Trophoblast cell (in vitro differentiated cells and primary cell): ENCODE results near the gene TRMT2A.
A peak's percentile ranks its signal among the peaks of the same experiment; 100 is the strongest.

ENCODE experiments used
- DNase-seq, 2 donors: peaks; one replicate each; pipeline ENCODE4 v3.0.0-alpha.2; 2016
- H2AFZ ChIP-seq: 2 replicates; pipeline ENCODE4 v1.6.1; 2013; ENCODE audit warnings: low read length, moderate library complexity, mild to moderate bottlenecking; ENCODE audit not compliant: insufficient read depth, poor library complexity
- H2AK5ac ChIP-seq: 2 replicates; pipeline ENCODE4 v1.6.1; 2013; ENCODE audit warnings: mild to moderate bottlenecking, low read length
- H2BK120ac ChIP-seq: 2 replicates; pipeline ENCODE4 v1.6.1; 2013; ENCODE audit warnings: low read length, mild to moderate bottlenecking, moderate library complexity; ENCODE audit not compliant: insufficient read depth, poor library complexity
- H2BK12ac ChIP-seq: 2 replicates; pipeline ENCODE4 v1.6.1; 2013; ENCODE audit warnings: mild to moderate bottlenecking, low read length, moderate library complexity
- H2BK5ac ChIP-seq: 2 replicates; pipeline ENCODE4 v1.6.1; 2013; ENCODE audit warnings: low read length, low read depth, moderate library complexity, mild to moderate bottlenecking; ENCODE audit not compliant: poor library complexity
- H3K14ac ChIP-seq: 2 replicates; pipeline ENCODE4 v1.6.1; 2013; ENCODE audit warnings: mild to moderate bottlenecking, low read length
- H3K18ac ChIP-seq: 2 replicates; pipeline ENCODE4 v1.6.1; 2013; ENCODE audit warnings: mild to moderate bottlenecking, low read length
- H3K23ac ChIP-seq: 2 replicates; pipeline ENCODE4 v1.6.1; 2013; ENCODE audit warnings: low read length
- H3K27ac ChIP-seq: 2 replicates; pipeline ENCODE4 v1.5.1; 2013; ENCODE audit warnings: low read depth, mild to moderate bottlenecking, inconsistent platforms, low read length, moderate library complexity
- H3K27me3 ChIP-seq: 2 replicates; pipeline ENCODE4 v1.6.1; 2013; ENCODE audit warnings: inconsistent platforms, mild to moderate bottlenecking, low read length, moderate library complexity; ENCODE audit not compliant: insufficient read depth
- H3K36me3 ChIP-seq, 2 experiments: 1 replicate in 1 of 2; 2 replicates in 1 of 2; pipeline ENCODE4 v1.6.1; 2013; ENCODE audit warnings: low read length in 2 of 2, mild to moderate bottlenecking in 2 of 2, moderate library complexity in 1 of 2; ENCODE audit not compliant: insufficient read depth in 2 of 2, control insufficient read depth in 1 of 2
- H3K4ac ChIP-seq: 2 replicates; pipeline ENCODE4 v1.6.1; 2013; ENCODE audit warnings: low read depth, mild to moderate bottlenecking, low read length, moderate library complexity
- H3K4me1 ChIP-seq, 2 experiments: 1 replicate in 1 of 2; 2 replicates in 1 of 2; pipeline ENCODE4 v1.6.1; 2013; ENCODE audit warnings: low read length in 2 of 2, mild to moderate bottlenecking in 2 of 2, moderate library complexity in 1 of 2; ENCODE audit not compliant: insufficient read depth in 2 of 2, control insufficient read depth in 1 of 2
- H3K4me2 ChIP-seq: 2 replicates; pipeline ENCODE4 v1.6.1; 2013; ENCODE audit warnings: inconsistent platforms, mild to moderate bottlenecking, low read length, moderate library complexity
- H3K4me3 ChIP-seq: 2 replicates; pipeline ENCODE4 v1.5.1; 2013; ENCODE audit warnings: mild to moderate bottlenecking, low read depth, low read length, inconsistent platforms
- H3K79me1 ChIP-seq: one replicate; pipeline ENCODE4 v1.6.1; 2013; ENCODE audit warnings: low read length
- H3K79me2 ChIP-seq: 2 replicates; pipeline ENCODE4 v1.6.1; 2013; ENCODE audit warnings: low read length, mild to moderate bottlenecking; ENCODE audit not compliant: control insufficient read depth, insufficient read depth, poor library complexity
- H3K9ac ChIP-seq: 2 replicates; pipeline ENCODE4 v1.6.1; 2013; ENCODE audit warnings: mild to moderate bottlenecking, low read length
- H3K9me3 ChIP-seq: 2 replicates; pipeline ENCODE4 v1.6.1; 2013; ENCODE audit warnings: low read depth, mild to moderate bottlenecking, control low read depth, inconsistent platforms, low read length; ENCODE audit not compliant: insufficient read depth
- H4K12ac ChIP-seq: 2 replicates; pipeline ENCODE4 v1.6.1; 2013; ENCODE audit warnings: low read depth, mild to moderate bottlenecking, low read length, moderate library complexity
- H4K8ac ChIP-seq: 2 replicates; pipeline ENCODE4 v1.6.1; 2013; ENCODE audit warnings: low read depth, mild to moderate bottlenecking, low read length, moderate library complexity
- H4K91ac ChIP-seq: one replicate; pipeline ENCODE4 v1.6.1; 2013; ENCODE audit warnings: low read depth, mild to moderate bottlenecking, low read length, moderate library complexity
- WGBS: extraction: QIAGEN DNeasy Blood & Tissue Kit; methylation state at CpG from one replicate; pipeline ENCODE4 v1.1.7; 2013; ENCODE audit warnings: missing lambda C conversion rate; ENCODE audit not compliant: insufficient read length, insufficient coverage; ENCODE audit errors: extremely low coverage; 5-methylcytosine and 5-hydroxymethylcytosine counted together

TRMT2A gene

DNA sequence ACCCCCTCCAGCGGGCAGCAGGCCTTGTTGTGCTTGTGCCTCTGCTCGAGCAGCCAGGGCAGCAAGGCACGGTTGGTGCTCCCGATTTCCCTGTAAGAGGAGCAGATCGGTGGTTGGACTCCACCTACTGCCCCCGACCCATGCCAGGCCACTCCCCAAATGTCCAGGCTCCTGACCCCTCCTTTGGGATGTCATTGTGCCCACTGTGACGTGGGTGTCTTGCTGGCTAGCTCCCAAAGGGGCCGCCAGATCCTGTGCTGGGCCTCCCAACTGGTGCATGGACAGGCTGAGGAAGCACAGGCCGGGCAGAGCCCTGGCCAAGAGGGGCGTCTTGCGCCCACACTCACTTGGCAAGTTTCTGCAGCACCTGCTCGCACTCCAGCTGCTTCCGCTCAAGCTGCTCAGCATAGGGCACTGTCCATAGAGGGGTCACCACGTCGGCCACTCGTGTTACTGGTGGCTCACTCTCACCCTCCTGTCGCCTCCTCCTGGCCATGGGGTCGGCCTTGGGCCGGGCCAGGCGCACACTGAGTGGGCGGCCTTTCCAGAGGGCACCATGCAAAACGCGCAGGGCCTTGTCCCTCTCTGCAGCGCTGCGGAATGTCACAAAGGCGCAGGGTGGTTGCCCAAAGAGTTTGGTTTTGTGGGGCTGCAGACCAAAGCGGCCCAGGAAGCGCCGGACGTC is 1.2 kb downstream of the TRMT2A start, which contains the start of gene RANBP1:
RANBP1 (plus strand) TSS at position 414 of the 685 bp plus-strand sequence; CDS start at position 495, 81 bp downstream.
- DNase-seq = no peak
- peak within 1 kb of the TSS; percentile 68 for H3K4me2 ChIP-seq
- H2AK5ac ChIP-seq = peak within 1 kb of the TSS; percentile 82
- no peak within 1 kb of the TSS for H3K23ac ChIP-seq
- H3K79me2 ChIP-seq = peaks cover 17% of the 10 kb centered on the region
- H3K14ac ChIP-seq = peak within 1 kb of the TSS; percentile 93
- peak within 1 kb of the TSS; percentile 32 for H2BK5ac ChIP-seq
- H2AFZ ChIP-seq = peak within 1 kb of the TSS; percentile 47
- no CpG with 5 or more reads among the region's 30 CpGs for WGBS
- no peaks in the 10 kb centered on the region for H3K9me3 ChIP-seq
- peak within 1 kb of the TSS; percentile 93 for H4K8ac ChIP-seq
- H3K4me3 ChIP-seq = peak within 1 kb of the TSS; percentile 89
- H3K18ac ChIP-seq = peak within 1 kb of the TSS; percentile 73
- H3K36me3 ChIP-seq = peaks cover 69 to 74% of the 10 kb centered on the region in 2 experiments
- peak within 1 kb of the TSS; percentile 75 for H2BK120ac ChIP-seq
- H4K91ac ChIP-seq = peak within 1 kb of the TSS; percentile 85
- H3K27ac ChIP-seq = peak within 1 kb of the TSS; percentile 28
- no peak within 1 kb of the TSS for H2BK12ac ChIP-seq
- H4K12ac ChIP-seq = peak within 1 kb of the TSS; percentile 84
- H3K4ac ChIP-seq = peak within 1 kb of the TSS; percentile 85
- peak within 1 kb of the TSS; percentile 83 for H3K9ac ChIP-seq
- peaks cover 12% of the 10 kb centered on the region for H3K79me1 ChIP-seq
- peaks cover 4 to 9% of the 10 kb centered on the region in 2 experiments for H3K4me1 ChIP-seq
- no peaks in the 10 kb centered on the region for H3K27me3 ChIP-seq

DNA sequence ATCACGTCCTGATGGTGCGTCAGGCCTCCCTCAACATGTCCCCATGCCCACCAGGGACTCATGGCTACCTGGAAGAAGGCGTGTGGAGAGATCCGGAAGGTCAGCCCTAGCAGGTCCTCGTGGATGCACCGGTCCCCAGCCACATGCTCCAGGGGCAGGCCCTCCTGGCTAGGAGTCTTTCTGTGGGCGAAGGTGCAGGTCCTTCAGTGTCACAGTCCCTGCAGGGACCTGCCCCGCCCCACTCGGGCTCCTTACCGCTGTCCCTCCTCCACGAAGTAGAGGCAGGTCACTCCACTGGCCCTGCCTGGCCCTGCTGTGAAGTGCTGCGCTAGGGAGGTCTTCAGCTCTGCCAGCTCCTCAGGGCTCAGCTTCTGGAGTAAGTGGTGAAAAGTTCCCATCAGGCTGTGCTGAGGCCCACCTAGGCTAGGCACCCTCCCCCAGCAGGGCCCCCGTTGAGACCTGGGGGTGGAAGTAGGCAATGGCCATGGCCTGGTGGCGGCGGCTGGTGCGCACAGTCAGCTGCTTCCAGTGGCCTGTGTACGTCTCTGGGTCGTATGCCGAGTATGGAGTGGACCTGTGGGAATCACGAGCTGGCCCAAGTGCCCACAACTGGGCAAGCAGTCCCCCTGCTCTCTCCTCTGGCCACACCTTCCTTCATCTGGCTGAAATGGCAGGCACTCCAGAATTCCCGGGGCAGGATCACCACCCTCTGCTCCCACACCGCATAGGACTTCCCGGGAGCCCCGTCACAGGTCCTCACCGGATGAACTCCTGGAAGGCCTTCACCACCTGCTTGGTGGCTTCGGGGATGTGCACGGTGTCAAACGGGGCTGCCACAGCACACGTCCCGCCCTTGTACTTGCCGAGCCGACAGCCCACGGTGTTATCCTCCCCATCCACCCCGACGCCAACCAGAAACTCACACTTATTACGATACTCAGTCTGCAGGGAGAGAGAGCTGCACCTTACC is 2.2 kb downstream of the TRMT2A start:
- H3K4me1 ChIP-seq = peaks cover 4 to 9% of the 10 kb centered on the region in 2 experiments
- no peak for DNase-seq
- H4K8ac ChIP-seq = no peak overlapping the region
- H2BK5ac ChIP-seq = no peak overlapping the region
- peaks cover 17% of the 10 kb centered on the region for H3K79me2 ChIP-seq
- H3K4ac ChIP-seq = no peak overlapping the region
- no peak overlapping the region for H3K4me2 ChIP-seq
- no CpG with 5 or more reads among the region's 36 CpGs for WGBS
- H3K27me3 ChIP-seq = no peaks in the 10 kb centered on the region
- H3K9me3 ChIP-seq = no peaks in the 10 kb centered on the region
- no peak overlapping the region for H2AK5ac ChIP-seq
- no peak overlapping the region for H4K91ac ChIP-seq
- H3K79me1 ChIP-seq = peaks cover 12% of the 10 kb centered on the region
- H3K23ac ChIP-seq = no peak overlapping the region
- peaks cover 68 to 72% of the 10 kb centered on the region in 2 experiments for H3K36me3 ChIP-seq
- H3K14ac ChIP-seq = no peak overlapping the region
- H2AFZ ChIP-seq = no peak overlapping the region
- no peak overlapping the region for H3K18ac ChIP-seq
- H2BK120ac ChIP-seq = no peak overlapping the region
- H3K27ac ChIP-seq = no peak overlapping the region
- H3K4me3 ChIP-seq = no peak overlapping the region
- H4K12ac ChIP-seq = no peak overlapping the region
- H2BK12ac ChIP-seq = no peak overlapping the region
- no peak overlapping the region for H3K9ac ChIP-seq

DNA sequence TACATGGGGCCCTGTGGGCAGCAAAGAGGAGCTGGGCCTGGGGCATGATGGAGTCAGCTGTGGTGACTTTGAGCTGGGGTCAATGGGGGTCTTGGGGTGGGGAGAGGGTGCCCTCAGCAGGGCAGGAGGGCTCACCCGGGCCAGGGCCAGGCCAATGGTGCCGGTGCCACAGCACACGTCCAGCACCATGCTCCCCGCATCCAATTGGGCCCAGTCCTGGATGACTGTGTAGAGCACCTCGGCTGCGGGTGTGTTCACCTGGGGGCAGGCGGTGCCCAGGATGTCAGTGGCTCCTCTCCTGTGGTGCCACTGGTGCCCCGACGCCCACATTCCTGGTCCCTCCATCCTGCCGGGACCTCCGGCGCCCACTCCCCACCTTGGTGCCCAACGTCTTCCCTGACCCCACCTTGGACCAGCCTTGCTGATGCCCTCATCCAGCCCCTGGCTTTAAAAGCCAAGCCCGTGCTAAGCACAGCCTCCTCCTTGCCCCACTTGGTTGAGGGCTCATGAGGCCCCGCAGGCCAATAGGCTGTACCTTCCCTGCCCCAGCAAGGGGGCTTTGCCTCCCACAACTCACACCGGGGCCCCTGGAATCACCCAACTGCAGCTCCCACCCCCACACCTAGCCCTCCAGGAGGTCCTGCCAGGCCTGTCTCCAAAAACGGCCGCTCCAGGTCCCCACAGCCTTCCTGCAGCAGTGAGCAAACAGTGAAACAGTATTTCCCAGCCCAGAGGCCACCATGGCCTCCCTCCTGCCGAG is 3.3 kb downstream of the TRMT2A start:
- Histone ChIP-seq H3K79me2 (peaks cover 16% of the 10 kb centered on the region), H4K91ac (no peak overlapping the region), H3K36me3 (peaks cover 73 to 74% of the 10 kb centered on the region in 2 experiments), H2AFZ (no peak overlapping the region), H2AK5ac (no peak overlapping the region), H2BK5ac (no peak overlapping the region), H3K18ac (no peak overlapping the region), H3K79me1 (peaks cover 12% of the 10 kb centered on the region), H3K9me3 (no peaks in the 10 kb centered on the region), H3K9ac (no peak overlapping the region), H2BK120ac (no peak overlapping the region), H3K23ac (no peak overlapping the region), H3K4me3 (no peak overlapping the region), H3K27me3 (no peaks in the 10 kb centered on the region), H3K4me1 (peaks cover 4 to 8% of the 10 kb centered on the region in 2 experiments), H3K4ac (no peak overlapping the region), H3K27ac (no peak overlapping the region), H3K4me2 (no peak overlapping the region), H2BK12ac (no peak overlapping the region), H4K12ac (no peak overlapping the region), H3K14ac (no peak overlapping the region), H4K8ac (no peak overlapping the region)
- no peak for DNase-seq
- WGBS = no CpG with 5 or more reads among the region's 19 CpGs
